Hypothalamus (tissue), 51 donors: ENCODE data around the gene MCF2L.
A peak's percentile ranks its signal among the peaks of the same experiment; 100 is the strongest.

Source experiments
- DNase-seq, 51 donors: peaks; one replicate each; lab custom pipeline; 2025; lab: John Stamatoyannopoulos, UW

The MCF2L gene

DNA sequence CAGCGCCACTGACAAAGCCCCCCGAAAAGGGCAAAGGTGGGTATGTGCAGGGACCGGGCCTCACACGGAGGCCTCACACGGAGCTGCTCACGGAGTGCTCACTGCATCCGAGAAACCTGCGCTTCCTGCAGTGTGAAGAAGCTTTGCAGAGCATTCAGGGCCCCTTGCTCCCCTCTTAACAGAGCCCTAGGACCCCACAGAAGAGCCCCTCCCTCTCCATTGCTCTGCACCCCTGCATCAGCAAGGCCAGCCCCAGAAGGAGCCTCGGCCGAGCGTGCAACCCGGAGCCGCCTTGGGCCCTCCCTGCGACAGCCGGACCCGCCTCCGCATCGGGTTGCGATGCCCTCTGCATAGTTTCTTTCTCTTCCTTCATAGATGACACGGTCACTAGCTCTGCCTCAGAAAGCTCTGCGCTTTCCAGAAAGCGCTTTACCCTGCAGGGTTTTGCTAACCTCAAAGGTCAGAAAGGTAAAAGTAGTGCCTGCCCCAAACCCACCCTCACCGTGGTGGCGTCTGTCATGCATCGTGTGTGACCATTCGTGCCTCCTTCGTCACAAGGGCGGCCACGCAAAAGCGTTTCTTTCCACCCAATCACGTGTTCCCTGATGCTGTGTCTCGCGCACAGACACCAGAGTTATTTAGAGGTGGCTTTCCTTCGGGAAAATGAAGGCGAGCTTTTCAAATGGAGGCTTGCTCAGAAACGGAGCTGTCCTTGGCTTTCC is 120.8 kb downstream of the MCF2L start:
- no peak for DNase-seq

GRCh38 chr13:113090415-113090770 is 121.4 kb downstream of the MCF2L start:
- DNase-seq, result no peak

DNA sequence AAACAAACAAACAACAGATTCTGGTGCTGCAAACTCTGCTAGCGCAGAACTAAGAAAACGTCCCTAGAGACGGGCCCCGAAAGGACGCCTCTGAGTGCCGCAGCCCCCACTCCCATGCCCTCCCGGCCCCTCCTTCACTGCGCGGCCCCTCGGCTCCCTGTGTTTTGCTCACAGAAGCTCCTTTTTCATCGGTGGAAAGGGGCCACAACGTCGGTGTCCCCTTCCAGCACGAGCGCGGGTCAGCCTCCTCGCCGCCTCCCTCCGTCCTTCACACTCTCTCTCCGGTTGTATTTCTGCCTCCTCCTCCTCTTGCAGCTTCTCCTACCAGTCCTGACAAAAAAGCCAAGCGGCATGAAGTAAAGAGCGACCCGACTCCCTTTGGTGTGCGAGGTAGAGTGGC is 121.8 kb downstream of the MCF2L start:
- no peak for DNase-seq

DNA sequence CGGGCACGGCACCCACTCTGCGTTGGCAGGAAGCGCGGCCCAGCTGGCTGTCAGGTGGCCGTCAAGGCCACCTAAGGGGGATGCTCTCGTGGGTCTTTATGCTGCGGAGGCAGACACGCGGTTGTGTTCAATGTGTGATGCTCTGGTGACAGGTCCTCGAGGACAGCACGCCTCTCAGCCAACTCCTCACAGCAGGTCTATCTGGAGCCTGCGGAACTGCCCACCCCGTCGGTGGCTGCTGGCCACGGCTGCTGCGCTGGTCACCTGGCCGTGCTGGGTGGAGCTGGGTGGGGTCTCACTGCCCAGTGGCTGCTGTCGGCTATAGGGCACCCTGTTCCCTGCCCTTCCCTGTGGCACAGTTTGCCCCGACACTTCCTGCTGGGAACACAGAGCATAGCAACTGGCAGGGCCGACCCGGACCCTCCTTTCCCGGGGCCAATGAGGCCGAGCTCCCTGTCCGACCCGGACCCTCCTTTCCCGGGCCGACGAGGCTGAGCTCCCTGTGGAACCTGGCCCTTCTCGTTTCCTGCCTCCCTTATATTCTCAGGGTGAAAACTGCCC is 122.3 kb downstream of the MCF2L start:
- DNase-seq, result no peak

GRCh38 chr13:113091891-113092775 is 123.1 kb downstream of the MCF2L start:
- no peak for DNase-seq

DNA sequence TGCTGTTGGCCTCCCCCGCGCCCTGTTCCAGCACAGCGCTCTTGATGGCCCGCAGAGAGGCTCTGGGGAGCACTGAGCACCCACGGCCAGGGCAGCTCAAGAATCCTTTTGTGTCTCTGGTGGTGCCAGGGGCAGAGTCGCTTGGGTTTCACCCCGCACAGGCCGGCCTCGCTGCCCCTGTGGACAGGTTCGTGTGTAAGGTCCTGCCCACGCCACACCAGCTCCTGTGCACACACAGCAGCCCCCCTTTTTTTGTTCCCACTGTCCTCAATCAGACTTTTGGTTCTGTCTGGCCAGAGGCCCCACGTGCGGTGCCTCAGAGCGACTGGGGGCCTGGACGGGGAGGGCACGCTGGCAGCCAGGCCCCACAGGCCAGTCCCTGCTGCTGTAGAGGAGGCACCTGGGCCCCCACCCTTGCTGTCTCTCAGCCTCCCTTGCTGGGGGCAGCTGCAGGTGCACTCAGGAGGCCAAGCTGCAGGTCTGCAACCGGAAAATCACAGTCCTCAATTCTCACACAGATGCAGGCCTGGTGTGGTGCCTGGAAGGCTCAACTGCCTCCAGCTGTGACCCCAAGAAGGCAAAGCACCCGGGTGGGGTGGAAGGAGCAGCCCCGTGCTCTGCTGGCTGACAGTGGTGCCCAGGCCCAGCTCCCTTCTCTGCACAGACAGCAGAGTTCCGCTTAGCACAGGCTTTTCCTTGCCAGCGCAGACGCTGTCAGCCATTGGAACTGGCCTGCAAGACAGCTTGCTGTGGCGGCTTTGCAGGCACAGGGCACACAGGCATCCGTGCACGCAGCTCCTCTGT is 124.0 kb downstream of the MCF2L start:
- no peak for DNase-seq

DNA sequence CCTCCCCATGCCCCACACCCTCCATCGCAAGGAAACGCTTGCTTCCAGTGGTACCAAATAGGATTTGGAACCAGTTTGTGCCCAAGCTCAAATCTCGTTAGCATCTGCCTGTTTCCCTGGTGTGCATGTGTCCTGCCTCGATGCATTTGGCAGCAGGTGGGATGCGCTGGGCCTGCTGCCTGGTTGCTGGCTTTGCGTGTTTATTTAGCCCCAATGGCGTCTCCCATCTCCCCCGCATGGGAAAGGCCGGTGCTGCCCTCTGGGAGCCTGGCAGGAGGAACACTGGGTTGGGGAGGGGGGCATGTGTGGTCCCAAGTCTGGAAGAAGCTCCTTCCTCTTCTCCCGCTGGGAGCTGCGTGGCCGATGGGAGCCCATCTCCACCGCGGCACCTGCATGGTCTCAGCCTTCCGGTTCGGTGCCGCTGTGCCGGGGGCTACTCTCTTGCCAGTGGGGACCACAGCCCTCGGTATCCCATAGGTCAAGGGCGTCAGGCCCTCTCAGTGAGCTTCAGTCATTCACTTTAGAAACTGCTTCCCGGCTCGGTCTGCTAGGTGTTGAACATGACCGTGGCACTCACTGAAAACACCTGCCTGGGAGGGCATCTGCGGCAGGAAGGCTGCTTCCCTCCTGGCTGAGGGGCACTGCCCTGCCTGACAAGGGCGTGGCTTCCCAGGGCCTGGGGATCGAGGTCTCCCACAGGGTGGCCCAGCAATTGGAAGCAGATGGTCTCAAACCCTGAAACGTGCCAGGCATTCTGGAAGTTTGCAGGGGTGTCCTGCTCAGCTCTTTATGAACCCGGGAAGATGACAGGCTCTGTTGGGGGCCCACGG is 124.8 kb downstream of the MCF2L start:
- DNase-seq, result no peak

GRCh38 chr13:113094410-113094800 is 125.4 kb downstream of the MCF2L start:
- no peak for DNase-seq

GRCh38 chr13:113095146-113096051 is 126.4 kb downstream of the MCF2L start:
- no peak for DNase-seq

- DNase-seq, result no peak
Measured at GRCh38 chr13:113096052-113096744, 127.2 kb downstream of the MCF2L start.

GRCh38 chr13:113096745-113097305 is 127.8 kb downstream of the MCF2L start:
- no peak for DNase-seq

GRCh38 chr13:113097651-113098050 is 128.6 kb downstream of the MCF2L start:
- DNase-seq, result no peak

DNA sequence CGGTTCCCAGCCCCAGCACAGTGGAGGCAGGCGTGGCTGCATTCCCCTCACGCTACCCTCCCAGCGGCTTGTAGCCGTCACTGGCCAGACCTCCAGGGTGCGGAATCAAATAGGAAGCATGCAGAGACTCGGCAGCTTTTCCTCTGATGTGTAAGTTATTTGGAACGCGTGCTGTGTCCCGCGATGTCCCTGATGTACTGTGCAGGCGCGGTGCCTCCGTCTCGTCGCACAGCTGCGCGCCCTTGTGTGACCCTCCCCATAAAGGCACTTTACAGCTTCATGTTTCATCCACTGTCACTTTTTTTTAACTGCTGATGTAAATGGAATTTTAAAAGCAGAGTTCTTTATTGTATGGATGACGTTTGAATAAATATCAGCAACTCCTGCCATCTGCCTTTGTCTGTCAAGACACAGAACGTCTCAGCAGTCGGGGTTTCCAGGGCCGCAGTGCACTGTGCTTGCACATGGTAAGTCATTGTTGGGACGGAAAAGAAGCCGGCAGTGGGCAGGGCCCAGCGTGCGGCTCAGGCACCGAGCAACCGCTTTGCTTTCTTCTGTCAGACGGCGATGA is 129.2 kb downstream of the MCF2L start:
- DNase-seq, result no peak

- no peak for DNase-seq
Measured at GRCh38 chr13:113099142-113099541, 130.1 kb downstream of the MCF2L start.

DNA sequence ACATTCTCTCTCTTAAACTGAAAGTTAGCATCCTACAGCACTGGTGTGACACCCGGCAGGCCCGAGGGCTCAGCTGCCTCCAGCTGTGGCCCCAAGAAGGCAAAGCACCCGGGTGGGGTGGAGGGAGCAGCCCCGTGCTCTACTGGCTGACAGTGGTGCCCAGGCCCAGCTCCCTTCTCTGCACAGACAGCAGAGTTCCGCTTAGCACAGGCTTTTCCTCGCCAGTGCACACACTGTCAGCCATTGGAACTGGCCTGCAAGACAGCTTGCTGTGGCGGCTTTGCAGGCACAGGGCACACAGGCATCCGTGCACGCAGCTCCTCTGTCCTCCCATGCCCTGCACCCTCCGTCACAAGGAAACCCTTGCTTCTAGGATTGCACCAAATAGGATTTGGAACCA is 133.3 kb downstream of the MCF2L start:
- DNase-seq, result peak in 5 of 51 donors; percentile 8 to 49 (median 23)

DNA sequence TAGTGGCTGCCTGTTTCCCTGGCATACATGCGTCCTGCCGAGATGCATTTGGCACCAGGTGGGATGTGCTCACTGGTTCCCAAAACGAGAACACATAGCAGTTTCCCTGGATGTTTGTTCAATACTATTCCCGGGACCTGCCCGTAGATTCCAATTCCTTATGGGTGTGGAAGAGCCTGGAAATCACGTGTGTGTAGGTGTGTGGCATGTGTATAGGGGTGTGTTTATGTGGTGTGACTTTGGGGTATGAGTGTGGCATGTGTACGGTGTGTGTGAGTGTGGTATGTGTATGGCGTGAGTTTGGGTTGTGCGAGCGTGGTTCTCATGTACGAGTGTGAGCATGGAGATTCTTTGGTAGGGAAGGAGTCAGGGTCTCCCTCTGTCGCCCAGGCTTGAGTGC is 133.7 kb downstream of the MCF2L start:
- DNase-seq, result no peak

GRCh38 chr13:113103646-113104045 is 134.6 kb downstream of the MCF2L start:
- no peak for DNase-seq
